ENCODE results near the gene CREBBP. TPM values are rescaled to one million over a fixed set of nuclear protein-coding genes. Genes with fewer than 3 reads are reported as not detected.
A peak's percentile ranks its signal among the peaks of the same experiment; 100 is the strongest.

Gene CREBBP
- total RNA-seq, 4 donors from 2014 or later = 76.3 to 152 (median 105) TPM

GRCh38 chr16:3804426-3805016, 76.0 kb downstream of the CREBBP start:
- TF ChIP-seq EP300 (IDR thresholded peaks at IDR 0.05) (no peak), CTCF (IDR thresholded peaks at IDR 0.05) (no peak), POLR2AphosphoS5 (IDR thresholded peaks at IDR 0.05) (no peak), POLR2A (IDR thresholded peaks at IDR 0.05) (no peak)
- no peaks in the 10 kb centered on the region for H3K9me3 ChIP-seq
- no peak overlapping the region for H3K27ac ChIP-seq
- DNase-seq (ENCODE audit: low spot score in 2 of 2) = no peak
- H3K27me3 ChIP-seq = no peaks in the 10 kb centered on the region
- 79% methylated on average over 7 of the region's 7 CpGs for WGBS
- peaks cover 23% of the 10 kb centered on the region for H3K4me1 ChIP-seq
- H3K36me3 ChIP-seq = peaks cover 15% of the 10 kb centered on the region
- H3K4me3 ChIP-seq = no peak overlapping the region

- peak in 1 of 2 donors; percentile 18 for DNase-seq (ENCODE audit: low spot score in 2 of 2)
- 85% methylated on average over 4 of the region's 4 CpGs for WGBS
- Histone ChIP-seq H3K4me1 (peaks cover 29% of the 10 kb centered on the region), H3K27me3 (no peaks in the 10 kb centered on the region), H3K27ac (no peak overlapping the region), H3K4me3 (no peak overlapping the region), H3K9me3 (no peaks in the 10 kb centered on the region), H3K36me3 (no peaks in the 10 kb centered on the region)
- TF ChIP-seq EP300 (IDR thresholded peaks at IDR 0.05) (no peak), CTCF (IDR thresholded peaks at IDR 0.05) (no peak), POLR2AphosphoS5 (IDR thresholded peaks at IDR 0.05) (no peak), POLR2A (IDR thresholded peaks at IDR 0.05) (no peak)
Observed at GRCh38 chr16:3800477-3801270, 79.8 kb downstream of the CREBBP start.

GRCh38 chr16:3800019-3800418, 80.5 kb downstream of the CREBBP start:
- H3K4me3 ChIP-seq = no peak overlapping the region
- 91% methylated on average over 7 of the region's 7 CpGs for WGBS
- no peaks in the 10 kb centered on the region for H3K36me3 ChIP-seq
- H3K4me1 ChIP-seq = peaks cover 26% of the 10 kb centered on the region
- DNase-seq (ENCODE audit: low spot score in 2 of 2) = peak in 1 of 2 donors; percentile 8
- no peaks in the 10 kb centered on the region for H3K9me3 ChIP-seq
- H3K27me3 ChIP-seq = no peaks in the 10 kb centered on the region
- TF ChIP-seq CTCF (IDR thresholded peaks at IDR 0.05) = no peak
- TF ChIP-seq POLR2A (IDR thresholded peaks at IDR 0.05) = no peak
- no peak overlapping the region for H3K27ac ChIP-seq

GRCh38 chr16:3799354-3799753, 81.2 kb downstream of the CREBBP start:
- Histone ChIP-seq H3K4me1 (peaks cover 23% of the 10 kb centered on the region), H3K4me3 (no peak overlapping the region), H3K27me3 (no peaks in the 10 kb centered on the region), H3K36me3 (no peaks in the 10 kb centered on the region), H3K9me3 (no peaks in the 10 kb centered on the region), H3K27ac (no peak overlapping the region)
- DNase-seq (ENCODE audit: low spot score in 2 of 2) = no peak
- TF ChIP-seq EP300 (IDR thresholded peaks at IDR 0.05) (no peak), POLR2A (IDR thresholded peaks at IDR 0.05) (no peak), POLR2AphosphoS5 (IDR thresholded peaks at IDR 0.05) (no peak), CTCF (IDR thresholded peaks at IDR 0.05) (no peak)
- 49% methylated on average over 1 of the region's 1 CpG for WGBS

- no peaks in the 10 kb centered on the region for H3K36me3 ChIP-seq
- 93% methylated on average over 8 of the region's 8 CpGs for WGBS
Observed at GRCh38 chr16:3798838-3799237, 81.7 kb downstream of the CREBBP start.

More at GRCh38 chr16:3798838-3799237, 81.7 kb downstream of the CREBBP start:
- Histone ChIP-seq H3K9me3 (no peaks in the 10 kb centered on the region), H3K27ac (no peak overlapping the region), H3K27me3 (no peaks in the 10 kb centered on the region), H3K4me1 (peaks cover 25% of the 10 kb centered on the region), H3K4me3 (no peak overlapping the region)
- TF ChIP-seq CTCF (IDR thresholded peaks at IDR 0.05) (no peak), POLR2AphosphoS5 (IDR thresholded peaks at IDR 0.05) (no peak), POLR2A (IDR thresholded peaks at IDR 0.05) (no peak), EP300 (IDR thresholded peaks at IDR 0.05) (no peak)
- peak in 1 of 2 donors; percentile 4 for DNase-seq (ENCODE audit: low spot score in 2 of 2)

Data from suprapubic skin (tissue), 4 donors.